Activated CD4-positive, CD25-positive, alpha-beta regulatory T cell treated with anti-CD3 and anti-CD28 coated beads, Interleukin-2, amount 50 U/mL, for 72 hours (primary cell): ENCODE results near the gene RNF26.
A peak's percentile ranks its signal among the peaks of the same experiment; 100 is the strongest.

Experiments used
- DNase-seq: peaks from one replicate; pipeline ENCODE4 v3.0.0; 2021

Gene RNF26

DNA sequence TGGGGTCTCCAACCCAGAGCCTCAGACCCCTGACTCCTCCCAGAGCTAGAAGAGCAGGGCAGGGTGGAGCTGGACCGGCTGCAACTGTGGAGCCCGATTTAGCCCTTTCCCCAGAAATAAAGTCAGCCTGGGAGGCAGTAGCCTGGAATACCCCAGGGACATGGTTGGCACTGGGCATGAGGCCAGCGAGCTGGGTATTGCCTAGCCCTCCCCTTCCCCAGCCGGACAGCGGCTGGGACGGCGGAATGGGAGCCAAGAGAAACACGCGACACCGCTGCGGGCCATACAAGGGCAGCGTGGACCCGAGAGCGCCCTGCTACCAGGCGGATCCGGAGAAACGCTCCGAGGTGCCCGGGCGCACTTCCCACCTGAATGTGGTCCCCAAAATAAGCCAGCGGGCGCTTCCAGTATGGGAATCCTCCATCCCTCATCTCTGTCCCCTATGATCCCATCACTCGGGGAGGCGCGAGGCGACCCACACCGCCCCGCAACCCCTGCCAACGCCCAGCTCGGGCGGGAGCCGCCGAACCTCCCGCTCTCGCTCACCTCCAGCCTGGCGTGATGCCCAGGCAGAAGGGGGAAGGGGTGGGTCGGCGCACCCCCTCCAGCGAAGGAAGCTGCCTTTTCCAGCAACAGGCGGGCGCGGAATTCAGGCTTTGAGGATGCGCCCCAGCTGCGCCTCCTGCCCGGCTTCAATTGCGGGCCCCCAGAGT is 18.2 kb upstream of the RNF26 start:
- no peak for DNase-seq

DNA sequence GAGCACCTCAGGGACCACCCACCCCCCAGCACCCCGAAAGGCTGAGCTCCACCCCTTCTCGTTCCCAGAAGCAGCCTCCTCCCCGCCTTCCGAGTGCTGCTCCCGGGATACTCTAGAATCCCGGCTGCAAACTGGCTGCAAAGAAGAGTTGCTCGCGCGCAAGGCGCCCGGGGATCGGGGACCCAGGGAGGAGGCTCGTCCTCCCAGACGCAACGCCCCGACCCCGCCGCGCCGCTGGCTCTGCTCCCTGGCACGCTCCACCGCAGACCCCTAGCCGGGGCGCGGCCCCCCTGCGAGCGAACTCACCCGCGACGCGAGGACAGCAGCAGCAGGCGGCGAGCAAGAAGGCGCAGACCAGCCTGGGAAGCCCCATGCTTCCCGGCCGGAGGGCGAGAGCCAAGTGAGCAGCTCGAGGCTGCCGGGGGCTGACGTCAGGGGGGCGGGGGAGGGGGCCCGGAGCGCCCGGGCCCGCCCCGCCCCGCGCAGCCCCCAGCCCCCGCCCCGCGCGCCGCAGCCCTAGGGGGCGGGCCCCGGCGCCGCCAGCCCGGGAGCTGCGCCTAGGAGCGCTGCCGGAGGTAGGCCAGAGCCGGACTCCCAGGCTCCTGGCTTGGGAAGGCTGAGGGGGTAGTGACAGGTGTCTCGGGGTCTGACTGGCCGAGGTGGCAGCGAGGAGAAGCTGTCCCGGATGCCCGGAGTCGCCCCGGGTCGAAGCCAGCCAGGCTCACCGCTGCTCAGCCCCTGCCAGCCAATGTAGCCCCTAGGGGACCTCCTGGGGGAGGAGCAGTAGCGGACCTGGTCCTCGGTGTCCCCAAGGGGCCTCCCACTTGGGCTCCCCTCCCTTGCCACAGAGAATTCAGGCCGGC is 17.4 kb upstream of the RNF26 start, which contains the start of gene MCAM:
MCAM (minus strand) TSS at position 402 of the 863 bp plus-strand sequence; CDS start at position 373, 29 bp downstream.
- no peak for DNase-seq

DNA sequence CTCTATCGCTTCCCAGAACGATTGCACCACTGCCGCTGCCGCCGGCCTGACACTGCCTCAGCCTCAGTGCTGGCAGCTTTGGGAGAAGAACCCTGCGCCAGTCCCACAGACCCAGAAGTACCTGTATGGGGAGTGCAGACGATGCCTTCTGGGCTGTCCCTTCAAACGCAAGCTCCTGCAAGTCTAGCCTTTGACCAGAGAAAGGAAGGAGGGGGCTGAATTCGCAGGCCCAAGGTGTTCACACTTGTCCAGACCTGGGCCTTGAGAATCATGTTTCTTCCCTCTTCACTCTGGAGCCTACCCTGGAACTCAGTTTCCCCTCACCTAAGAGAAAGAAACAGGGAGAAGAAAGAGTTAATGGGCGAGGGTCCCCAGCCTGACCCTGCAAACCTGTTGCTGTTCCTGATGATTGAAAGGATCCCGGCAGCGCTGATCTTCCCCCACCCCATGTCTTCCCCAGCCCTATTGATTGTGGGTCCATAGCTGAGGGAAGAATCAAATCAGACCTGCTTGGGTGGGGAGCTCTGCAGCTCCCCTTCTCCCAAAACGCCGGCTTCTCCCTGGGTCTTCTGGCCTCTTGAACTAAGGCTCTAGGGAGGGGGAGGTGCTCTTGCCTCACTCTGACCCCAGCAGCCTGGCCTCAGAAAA is 16.6 kb upstream of the RNF26 start:
- DNase-seq, result no peak

DNA sequence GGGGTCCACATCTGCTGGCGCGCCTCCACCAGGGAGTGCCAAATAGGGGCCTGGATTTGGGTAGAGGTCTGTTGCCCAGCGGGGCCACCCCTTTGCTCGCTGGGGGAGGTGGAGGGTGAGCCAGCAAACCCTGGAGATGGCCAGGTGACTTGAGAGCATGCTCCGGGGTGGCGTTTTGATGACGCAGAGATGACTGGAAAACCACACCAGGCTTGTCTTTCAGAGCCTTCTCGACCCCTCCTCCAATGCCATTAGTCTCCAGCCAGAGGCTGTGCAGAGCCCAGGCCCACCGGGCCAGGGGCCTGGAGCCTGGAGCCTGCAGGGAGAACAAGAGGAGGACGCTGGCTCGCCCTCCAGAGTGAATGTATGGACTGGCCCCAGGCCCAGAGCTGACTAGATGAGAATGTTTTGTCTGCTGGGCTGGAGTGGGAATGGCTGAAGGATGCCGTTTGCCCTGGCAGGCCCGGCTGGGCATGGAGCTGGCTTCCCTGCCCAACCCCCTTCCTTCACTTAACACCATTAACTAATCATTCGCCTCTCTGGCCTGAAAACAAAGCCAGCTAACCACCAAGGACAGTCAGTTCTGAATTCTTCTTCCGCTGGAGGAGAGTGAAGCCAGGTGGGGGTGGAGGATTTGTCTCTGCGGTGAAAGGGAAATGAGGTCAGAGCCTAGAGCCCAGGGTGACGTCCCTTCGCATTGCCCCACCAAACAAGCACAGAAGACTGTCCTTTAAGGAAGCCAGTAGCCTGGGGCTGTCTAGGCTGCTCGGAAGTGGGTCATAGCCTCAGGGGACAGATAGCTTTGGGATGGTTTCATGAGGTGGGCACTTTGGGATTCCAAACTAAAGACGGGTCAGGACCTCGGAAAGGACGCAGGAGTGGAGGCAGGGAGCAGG is 15.8 kb upstream of the RNF26 start:
- DNase-seq, result no peak

DNA sequence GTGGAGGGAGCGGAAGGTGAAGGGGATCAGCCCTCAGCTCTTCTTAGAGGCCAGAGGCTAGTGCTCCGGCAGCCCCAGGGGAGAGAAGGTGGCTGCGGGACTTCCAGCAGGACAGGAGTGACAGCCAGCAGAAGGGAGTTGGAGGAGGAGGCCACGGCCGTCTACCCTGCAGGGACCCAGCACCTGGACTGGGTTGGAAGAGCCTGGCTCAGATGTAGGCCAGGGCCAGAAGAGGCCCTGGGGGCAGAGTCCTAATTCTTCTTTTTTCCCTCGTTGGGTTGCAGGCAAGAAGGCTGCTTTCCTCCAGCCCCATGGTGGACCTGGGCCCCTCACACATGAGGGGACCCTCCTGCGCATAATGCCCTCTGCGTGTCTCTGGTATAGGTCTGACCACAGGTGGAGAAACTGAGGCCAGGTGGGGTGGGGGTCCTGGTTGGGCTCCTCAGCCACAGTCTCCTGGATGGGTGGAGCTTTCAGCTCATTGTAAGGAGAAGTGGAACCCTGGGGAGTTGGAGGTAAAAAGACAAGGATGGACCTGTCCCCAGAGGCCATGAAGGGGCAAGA is 15.1 kb upstream of the RNF26 start:
- no peak for DNase-seq

DNA sequence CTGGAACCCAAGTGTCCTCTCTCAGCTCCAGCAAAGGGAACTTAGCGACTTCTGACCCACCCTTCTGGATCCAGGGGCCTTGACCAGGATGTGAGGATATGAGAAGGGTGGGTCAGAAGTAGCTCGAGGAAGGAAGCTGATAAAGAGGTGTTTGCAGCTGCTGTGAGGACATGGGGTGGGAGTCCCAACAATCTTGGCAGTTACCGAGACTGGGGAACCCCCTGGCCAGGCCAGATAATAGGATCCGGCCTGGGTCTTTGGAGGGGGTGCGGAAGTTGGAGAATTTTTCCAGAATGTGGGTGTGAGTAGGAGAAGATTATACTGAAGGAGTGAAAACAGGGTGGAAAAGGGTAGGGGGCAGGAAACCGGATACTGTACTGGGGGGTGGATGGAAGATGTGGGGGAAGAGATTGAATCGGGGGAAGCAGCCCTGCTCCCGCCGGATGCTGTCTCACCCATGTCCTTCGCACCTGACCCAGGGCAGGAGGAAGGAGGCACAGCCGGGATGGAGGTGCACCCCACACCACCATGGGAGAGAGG is 14.6 kb upstream of the RNF26 start:
- DNase-seq, result no peak

DNA sequence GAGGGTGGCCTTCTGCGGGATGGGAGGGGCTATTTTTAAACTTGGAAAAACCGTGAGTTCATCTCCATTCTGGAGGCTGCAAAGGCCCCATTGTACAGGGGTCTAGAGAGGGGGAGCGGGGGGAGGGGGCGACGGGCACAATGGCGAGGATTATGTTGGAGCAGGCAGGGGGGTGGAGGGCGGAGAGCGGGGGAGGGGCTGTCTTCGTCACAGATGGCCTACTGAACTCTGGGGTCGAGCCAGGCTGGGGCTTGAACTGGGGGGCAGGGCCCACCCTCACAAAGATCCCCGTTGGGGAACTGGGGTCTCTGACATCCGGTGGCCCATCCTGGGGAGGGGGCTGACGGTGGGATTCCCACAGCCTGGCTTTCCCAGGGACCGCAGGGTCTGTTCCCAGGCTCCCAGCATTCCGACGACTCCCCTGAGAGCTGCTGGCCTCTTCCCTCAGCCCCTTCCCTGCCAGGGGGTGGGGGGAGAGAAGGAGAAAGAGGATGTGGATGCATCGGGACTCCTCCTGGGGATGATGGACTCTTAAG is 14.0 kb upstream of the RNF26 start:
- no peak for DNase-seq

DNA sequence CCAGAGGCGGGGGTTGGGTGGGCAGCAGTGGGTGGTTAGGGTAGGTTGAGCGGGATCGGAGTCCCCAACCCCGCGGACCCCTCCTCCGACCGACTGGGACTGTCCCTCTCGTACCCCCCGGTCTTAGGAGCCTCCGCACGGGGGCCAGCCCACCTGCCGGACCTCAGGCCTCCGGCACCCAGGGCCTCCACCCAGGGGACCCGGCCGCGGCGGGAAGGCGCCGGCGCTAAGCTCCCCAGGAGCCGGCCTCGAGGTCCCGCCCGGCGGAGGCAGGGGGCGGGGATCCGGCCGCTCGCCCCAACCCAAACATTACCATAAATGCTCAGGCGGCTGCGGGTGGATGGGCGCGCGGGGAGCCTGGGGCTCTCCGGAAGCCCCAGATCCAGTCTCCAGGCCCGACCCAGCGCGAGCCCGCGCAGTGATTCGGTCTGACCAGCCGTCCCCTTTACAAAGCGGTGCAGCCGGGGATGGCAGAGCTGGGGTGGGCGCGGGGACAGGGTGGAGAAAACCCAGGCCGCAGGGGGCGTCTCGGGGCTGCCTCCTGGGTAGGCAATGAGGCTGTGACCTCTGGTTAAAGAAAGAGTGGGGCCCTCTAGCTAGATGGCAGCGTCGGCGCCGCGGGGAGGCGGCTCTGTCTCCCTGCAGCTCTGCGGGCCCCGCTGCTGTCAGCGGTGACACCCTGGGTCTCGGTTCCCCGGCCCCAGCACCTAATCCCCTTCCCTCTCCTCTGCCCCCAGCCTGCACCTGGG is 13.4 kb upstream of the RNF26 start:
- peak; percentile 67 for DNase-seq

DNA sequence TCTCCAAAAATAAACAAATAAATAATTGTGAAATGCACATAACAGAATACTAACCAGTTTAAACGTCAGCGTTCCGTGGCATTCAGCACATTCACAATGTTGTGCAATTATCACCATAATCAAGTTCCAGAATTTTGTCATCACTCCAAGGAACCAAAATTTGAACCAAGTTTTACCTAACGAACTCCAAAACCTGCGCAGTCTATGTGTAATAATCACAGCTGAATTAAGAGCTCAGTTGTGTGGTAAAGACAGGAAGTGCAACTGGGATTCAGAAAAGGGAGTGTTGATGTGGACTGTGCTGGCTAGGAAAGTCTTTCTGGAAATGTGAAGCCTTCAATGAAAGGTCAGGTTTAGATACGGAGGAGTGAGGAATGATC is 12.0 kb upstream of the RNF26 start:
- no peak for DNase-seq

DNA sequence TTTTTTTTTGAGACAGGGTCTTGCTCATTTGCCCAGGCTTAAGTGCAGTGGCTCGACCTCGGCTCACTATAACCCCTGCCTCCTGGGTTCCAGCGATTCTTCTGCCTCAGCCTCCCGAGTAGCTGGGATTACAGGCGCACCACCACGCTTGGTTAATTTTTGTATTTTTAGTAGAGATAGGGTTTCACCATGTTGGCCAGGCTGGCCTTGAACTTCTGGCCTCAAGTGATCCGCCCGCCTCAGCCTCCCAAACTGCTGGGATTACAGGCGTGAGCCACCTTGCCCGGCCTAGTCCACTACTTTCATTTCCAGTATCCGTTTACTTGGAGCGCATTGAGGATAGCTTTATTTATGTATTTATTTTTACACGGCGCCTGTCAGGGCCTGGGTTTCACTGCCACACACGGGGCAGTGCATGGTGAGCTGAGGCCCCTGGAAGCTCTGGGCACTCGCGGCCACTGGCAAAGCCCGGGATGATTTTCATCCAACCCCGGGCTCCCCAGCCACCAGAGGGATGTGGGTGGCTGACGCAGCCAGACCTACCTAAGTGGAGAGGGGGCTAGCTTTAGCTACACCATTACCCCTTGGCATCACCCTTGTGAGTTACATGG is 11.3 kb upstream of the RNF26 start:
- DNase-seq, result no peak

DNA sequence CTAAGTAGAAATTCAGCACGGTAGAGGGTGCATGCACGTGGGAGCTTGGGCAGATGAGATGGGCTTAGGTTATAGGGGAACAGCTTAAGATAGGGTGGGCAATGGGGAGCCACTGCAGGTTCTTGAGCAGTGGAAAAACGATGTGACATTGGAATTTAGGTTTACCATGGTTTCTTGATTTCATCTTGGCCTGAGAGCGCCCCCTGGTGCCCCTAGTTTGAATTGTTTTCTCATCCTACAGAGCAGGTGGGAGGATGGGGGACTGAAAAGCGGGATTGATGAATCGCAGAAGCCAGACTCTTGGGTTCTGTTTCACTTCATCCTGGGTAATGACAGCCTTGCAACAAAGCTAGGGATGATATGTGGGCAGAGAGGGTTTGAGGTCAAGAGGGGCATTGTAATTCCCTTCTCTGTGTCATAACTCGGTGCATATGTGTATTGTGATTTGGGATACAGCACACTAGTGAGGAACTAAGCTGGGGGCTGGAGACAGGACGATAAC is 10.7 kb upstream of the RNF26 start:
- DNase-seq, result peak; percentile 83

DNA sequence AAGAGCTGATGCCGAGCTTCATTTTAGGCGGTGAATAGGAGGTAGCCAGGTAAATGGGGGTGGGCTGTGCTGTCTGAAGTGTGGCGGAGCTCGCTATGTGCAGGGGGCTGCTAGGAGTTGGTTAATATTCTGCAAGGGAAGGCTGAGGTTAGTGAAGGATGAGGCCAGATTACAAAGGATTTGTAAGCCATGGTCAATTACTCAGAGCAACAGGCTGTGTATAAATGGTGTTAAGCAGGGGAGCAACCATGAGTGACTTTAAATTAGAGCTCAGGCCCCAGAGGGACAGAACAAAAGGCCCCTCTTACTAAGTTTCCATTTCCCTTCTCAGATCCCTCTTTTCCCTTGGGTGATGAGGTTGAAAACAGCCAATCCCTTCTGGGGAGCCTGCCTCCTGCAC is 10.1 kb upstream of the RNF26 start:
- DNase-seq, result no peak

DNA sequence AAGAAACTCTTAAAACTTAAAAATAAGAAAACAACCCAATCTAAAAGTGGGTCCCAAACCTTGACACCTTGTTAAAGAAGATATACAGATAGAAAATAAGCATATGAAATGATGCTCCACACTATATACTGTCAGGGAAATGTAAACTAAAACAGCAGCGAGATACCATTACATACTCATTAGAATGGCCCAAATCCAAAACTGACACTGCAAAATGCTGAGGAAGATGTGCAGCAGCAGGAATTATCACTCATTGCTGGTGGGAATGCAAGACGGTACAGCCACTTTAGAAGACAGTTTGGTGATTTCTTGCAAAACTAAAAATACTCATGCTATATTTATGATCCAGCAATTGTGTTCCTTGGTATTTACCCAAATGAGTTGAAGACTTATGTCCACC is 5.0 kb upstream of the RNF26 start:
- DNase-seq, result no peak

DNA sequence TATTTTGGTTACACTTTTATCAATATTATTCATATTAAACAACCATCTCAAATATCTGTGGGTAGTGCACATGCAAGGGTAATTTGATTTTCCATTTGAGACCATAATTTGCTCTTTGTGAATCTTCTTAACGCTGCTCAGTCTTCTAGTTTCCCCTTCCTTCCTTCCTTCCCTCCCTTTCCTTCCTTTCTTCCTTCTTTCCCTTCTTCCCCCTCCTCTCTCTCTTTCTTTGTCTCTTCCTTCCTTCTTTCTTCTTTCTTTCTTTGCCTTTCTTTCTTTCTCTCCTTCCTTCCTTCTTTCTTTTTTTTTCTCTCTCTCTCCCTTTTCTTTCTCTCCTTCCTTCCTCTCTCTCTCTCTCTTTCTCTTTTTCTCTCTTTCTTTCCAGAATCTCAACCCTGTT is 4.1 kb upstream of the RNF26 start:
- no peak for DNase-seq

DNA sequence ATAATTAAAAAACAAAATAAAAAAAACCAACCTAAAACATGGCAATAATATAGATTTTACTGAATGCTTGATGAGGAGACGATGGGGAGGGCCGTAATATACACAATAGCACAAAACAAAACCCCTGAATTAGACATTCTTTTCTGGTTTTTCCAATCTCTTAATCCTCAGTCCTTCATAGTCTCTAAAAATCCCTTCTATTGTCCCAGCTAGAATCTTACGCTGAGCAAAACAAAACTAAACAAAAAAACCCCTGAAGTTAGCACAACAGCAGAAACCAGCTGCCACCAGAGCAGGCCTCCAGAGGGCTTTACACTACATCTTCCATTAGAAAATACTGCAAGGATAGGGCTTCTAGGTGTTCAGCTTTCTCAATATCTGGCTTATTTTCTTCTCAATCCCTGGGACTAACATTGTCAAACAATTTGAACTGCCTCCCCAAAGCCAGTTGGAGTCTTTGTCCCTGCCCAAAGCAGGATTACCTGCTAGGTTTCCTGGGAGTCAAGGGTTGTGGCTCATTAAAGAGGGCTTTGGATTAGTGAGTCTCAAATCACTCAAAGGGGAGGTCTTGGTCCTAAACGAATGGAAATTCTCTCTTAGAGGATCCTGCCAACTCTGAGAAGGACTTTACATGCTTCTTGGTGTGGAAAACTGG is 2.1 kb upstream of the RNF26 start:
- DNase-seq, result no peak

DNA sequence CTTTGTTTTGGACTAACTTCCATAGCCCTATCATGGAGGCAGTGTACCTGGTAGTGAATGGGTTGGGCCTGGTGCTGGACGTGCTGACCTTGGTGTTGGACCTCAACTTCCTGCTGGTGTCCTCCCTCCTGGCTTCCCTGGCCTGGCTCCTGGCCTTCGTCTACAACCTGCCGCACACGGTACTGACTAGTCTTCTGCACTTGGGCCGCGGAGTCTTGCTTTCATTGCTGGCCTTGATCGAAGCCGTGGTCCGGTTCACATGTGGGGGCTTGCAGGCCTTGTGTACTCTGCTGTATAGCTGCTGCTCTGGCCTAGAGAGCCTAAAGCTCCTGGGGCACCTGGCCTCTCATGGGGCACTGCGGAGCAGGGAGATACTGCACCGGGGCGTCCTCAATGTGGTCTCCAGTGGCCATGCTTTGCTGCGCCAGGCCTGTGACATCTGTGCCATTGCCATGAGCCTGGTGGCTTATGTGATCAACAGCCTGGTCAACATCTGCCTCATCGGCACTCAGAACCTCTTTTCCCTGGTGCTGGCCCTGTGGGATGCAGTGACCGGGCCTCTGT is 846 bp downstream of the RNF26 start:
- peak; percentile 29 for DNase-seq

DNA sequence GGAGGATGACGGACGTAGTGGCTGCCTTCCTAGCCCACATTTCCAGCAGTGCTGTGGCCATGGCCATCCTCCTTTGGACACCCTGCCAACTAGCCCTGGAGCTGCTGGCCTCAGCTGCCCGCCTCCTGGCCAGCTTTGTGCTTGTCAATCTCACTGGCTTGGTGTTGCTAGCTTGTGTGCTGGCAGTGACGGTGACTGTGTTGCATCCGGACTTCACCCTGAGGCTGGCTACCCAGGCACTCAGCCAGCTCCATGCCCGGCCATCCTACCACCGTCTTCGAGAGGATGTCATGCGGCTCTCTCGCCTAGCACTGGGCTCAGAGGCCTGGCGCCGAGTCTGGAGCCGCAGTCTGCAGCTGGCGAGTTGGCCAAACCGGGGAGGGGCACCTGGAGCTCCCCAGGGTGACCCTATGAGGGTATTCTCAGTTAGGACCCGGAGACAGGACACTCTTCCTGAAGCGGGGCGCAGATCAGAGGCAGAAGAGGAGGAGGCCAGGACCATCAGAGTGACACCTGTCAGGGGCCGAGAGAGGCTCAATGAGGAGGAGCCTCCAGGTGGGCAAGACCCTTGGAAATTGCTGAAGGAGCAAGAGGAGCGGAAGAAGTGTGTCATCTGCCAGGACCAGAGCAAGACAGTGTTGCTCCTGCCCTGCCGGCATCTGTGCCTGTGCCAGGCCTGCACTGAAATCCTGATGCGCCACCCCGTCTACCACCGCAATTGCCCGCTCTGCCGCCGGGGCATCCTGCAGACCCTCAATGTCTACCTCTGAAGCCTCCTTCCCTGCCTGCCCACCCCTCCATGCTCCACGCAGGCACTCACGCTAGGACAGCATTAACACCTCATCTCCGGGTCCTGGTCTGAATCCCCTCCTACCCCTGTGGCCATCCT is 1.6 kb downstream of the RNF26 start:
- peak; percentile 27 for DNase-seq

DNA sequence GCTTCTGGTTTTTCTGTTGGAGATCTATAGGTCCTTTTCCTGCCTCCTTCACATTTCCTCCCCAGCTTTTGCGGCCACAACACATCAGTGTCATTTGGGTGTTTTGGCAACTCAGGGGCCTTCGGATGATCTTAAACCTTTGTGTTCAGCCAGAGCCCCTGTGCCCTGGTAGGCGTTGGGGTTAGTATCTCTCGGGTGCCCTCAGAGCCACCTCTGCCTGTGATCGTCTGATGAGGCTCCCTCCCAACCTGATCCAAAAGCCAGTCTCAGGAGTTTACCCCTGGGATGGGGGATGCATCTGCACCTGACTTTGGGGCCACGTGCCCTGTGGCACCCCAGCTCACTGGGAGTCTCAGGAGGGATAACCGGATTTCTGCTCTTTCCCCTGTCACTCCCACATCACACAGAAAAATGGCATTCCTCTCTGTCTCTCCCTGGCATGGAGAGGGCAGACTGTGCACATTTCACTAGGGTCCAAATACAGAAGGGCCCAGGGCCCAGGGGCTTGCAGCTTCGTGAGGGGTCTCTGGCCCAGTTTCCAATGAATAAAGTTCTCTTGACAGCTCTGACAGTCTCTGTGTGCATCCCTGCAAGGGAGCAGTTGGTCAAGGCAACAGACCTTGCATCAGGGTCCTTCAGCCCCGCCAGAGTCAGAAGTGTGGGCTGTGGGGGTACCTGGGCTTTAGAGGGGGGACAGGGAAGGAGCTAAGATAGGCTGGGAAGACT is 2.6 kb downstream of the RNF26 start:
- DNase-seq, result no peak
